Bronchus fibroblast of lung (primary cell): ENCODE data around the gene HMGA1. TPM values are rescaled to one million over a fixed set of nuclear protein-coding genes. Genes with fewer than 3 reads are reported as not detected.

Experiments
- total RNA-seq: library from RNA; depleted of rRNA; stranded (reverse); fragments of >200 nt; gene quantifications from 2 replicates; pipeline ENCODE4 v1.2.3, GENCODE V29; 2015

Gene HMGA1, protein sequence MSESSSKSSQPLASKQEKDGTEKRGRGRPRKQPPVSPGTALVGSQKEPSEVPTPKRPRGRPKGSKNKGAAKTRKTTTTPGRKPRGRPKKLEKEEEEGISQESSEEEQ
- total RNA-seq, result 1,203 and 1,282 TPM in 2 replicates

DNA sequence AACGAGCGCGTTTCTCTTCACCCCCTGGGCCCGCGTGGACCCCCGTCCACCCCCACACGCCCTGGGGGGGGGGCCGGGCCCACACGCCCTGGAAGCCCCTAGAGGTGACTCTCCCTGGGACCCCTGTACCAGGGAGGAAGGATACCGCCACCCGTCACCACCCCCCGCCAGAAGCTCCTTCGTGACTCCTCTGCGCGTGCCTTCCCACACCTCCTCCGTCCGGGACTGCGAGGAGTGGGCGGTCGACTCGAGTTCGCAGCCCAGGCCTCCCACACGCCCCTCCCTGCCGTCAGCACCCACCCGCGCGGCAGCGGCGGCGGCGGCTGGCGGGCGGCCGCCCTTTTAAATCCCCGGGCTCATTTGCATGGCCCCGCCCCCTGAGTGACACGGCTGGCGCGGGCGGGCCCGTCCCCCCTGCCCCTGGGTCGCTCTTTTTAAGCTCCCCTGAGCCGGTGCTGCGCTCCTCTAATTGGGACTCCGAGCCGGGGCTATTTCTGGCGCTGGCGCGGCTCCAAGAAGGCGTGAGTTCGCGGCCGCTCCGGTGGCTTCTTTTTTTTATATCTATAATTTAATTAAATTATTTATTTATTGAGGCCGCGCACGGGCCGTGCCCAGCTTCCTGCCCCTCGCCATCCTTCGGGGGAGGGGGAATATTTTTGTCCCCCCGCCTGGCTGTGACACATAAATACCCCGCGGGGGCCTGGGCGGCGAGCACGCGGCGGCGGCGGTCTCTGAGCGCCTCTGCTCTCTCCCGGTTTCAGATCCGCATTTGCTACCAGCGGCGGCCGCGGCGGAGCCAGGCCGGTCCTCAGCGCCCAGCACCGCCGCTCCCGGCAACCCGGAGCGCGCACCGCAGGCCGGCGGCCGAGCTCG lies at the start of gene HMGA1:
Gene HMGA1 (plus strand): TSS at position 431 of the 873 bp plus-strand sequence. CDS start 3,908 bp downstream, outside the sequence.

DNA sequence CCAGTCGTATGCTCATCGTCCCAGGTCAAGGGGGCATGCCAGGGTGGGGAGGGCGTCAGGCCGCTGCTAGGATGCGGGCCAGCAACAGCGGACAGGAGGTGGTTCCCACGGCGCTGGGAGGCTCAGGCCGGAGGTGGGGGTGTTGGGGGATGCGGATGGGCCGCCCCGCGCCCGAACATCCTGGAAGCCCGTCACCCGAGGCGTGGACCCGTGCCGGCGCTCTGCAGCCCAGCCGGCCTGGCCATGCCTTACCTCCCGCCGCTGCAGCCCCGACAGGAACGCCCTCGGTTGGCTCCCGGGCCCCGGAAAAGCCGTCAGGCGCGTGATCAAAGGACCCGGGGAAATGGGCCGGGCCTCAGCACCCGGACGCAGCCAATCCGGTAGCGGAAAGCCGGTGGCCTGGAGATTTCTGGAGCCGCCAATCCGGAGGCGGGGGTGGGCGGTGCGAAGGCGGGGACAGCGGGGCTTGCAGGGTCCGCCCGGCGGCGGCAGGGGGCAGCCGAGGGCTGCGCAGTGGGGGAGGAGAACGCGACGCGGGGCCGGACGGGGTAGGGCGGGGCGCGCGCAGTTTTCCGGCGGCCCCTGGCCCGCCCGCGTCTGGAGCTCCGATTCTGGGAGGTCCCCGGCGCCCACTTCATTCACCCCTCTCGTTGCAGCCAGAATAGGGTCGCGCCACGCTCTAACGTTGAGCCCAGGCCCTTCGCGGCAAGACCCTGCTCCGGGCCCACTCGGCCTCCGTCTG lies 12.2 kb downstream of the HMGA1 start, which contains the start of gene SMIM29:
Gene SMIM29 (minus strand): TSS at position 280 of the 742 bp plus-strand sequence. CDS start 1,215 bp downstream, outside the sequence.

Other genes with a start within 250 kb of the HMGA1 start
- not detected in 2 replicates for gene GRM4, start 90.8 kb upstream of the HMGA1 start, total RNA-seq
- gene SMIM29, start 12.1 kb downstream of the HMGA1 start, total RNA-seq, result 54.4 and 61.7 TPM in 2 replicates
- 12.8 and 15.5 TPM in 2 replicates for gene NUDT3, start 155.8 kb downstream of the HMGA1 start, total RNA-seq
- 4,034 and 4,340 TPM in 2 replicates for gene RPS10, start 189.2 kb downstream of the HMGA1 start, total RNA-seq
- gene PACSIN1, start 229.2 kb downstream of the HMGA1 start, total RNA-seq, result not detected in 2 replicates